Measurements from ENCODE around the gene ACSL4.

ACSL4 gene

GRCh38 chrX:109635146-109635545, 97.9 kb downstream of the ACSL4 start:
- ATAC-seq (ENCODE audit: low read depth): peak; percentile 45; the same call in 1 of the 3 replicates
- Histone ChIP-seq H3K27me3 (ENCODE audit: insufficient read depth, poor library complexity, severe bottlenecking) (no peaks in the 10 kb centered on the region), H3K9me3 (ENCODE audit: severe bottlenecking) (no peaks in the 10 kb centered on the region), H3K36me3 (ENCODE audit: low read depth) (no peaks in the 10 kb centered on the region), H3K4me1 (ENCODE audit: insufficient read depth, poor library complexity, severe bottlenecking) (no peaks in the 10 kb centered on the region), H3K27ac (ENCODE audit: poor library complexity, severe bottlenecking) (no peak overlapping the region), H3K4me3 (ENCODE audit: severe bottlenecking) (no peak overlapping the region)
- peak; percentile 48 for TF ChIP-seq CTCF (IDR thresholded peaks at IDR 0.05; ENCODE audit: poor library complexity, severe bottlenecking)
- DNase-seq (ENCODE audit: low spot score): no peak

- H3K27me3 ChIP-seq (ENCODE audit: insufficient read depth, poor library complexity, severe bottlenecking): no peaks in the 10 kb centered on the region
- peak; percentile 57 for TF ChIP-seq CTCF (IDR thresholded peaks at IDR 0.05; ENCODE audit: poor library complexity, severe bottlenecking)
- H3K27ac ChIP-seq (ENCODE audit: poor library complexity, severe bottlenecking): no peak overlapping the region
- no peak for DNase-seq (ENCODE audit: low spot score)
- no peaks in the 10 kb centered on the region for H3K4me1 ChIP-seq (ENCODE audit: insufficient read depth, poor library complexity, severe bottlenecking)
- H3K9me3 ChIP-seq (ENCODE audit: severe bottlenecking): no peaks in the 10 kb centered on the region
- no peaks in the 10 kb centered on the region for H3K36me3 ChIP-seq (ENCODE audit: low read depth)
- ATAC-seq (ENCODE audit: low read depth): no peak
- H3K4me3 ChIP-seq (ENCODE audit: severe bottlenecking): no peak overlapping the region
Observed at GRCh38 chrX:109632906-109633504, 100.1 kb downstream of the ACSL4 start.

- Histone ChIP-seq H3K36me3 (ENCODE audit: low read depth) (no peaks in the 10 kb centered on the region), H3K27ac (ENCODE audit: poor library complexity, severe bottlenecking) (no peak overlapping the region), H3K9me3 (ENCODE audit: severe bottlenecking) (no peaks in the 10 kb centered on the region), H3K27me3 (ENCODE audit: insufficient read depth, poor library complexity, severe bottlenecking) (no peaks in the 10 kb centered on the region), H3K4me3 (ENCODE audit: severe bottlenecking) (no peak overlapping the region), H3K4me1 (ENCODE audit: insufficient read depth, poor library complexity, severe bottlenecking) (no peaks in the 10 kb centered on the region)
- DNase-seq (ENCODE audit: low spot score) (no peak), ATAC-seq (ENCODE audit: low read depth) (no peak)
- no peak for TF ChIP-seq CTCF (IDR thresholded peaks at IDR 0.05; ENCODE audit: poor library complexity, severe bottlenecking)
Observed at GRCh38 chrX:109629310-109629709, 103.7 kb downstream of the ACSL4 start.

- no peak for ATAC-seq (ENCODE audit: low read depth)
- Histone ChIP-seq H3K9me3 (ENCODE audit: severe bottlenecking) (no peaks in the 10 kb centered on the region), H3K27ac (ENCODE audit: poor library complexity, severe bottlenecking) (no peak overlapping the region), H3K27me3 (ENCODE audit: insufficient read depth, poor library complexity, severe bottlenecking) (no peaks in the 10 kb centered on the region), H3K4me3 (ENCODE audit: severe bottlenecking) (no peak overlapping the region), H3K4me1 (ENCODE audit: insufficient read depth, poor library complexity, severe bottlenecking) (no peaks in the 10 kb centered on the region), H3K36me3 (ENCODE audit: low read depth) (no peaks in the 10 kb centered on the region)
- no peak for TF ChIP-seq CTCF (IDR thresholded peaks at IDR 0.05; ENCODE audit: poor library complexity, severe bottlenecking)
- DNase-seq (ENCODE audit: low spot score): no peak
Observed at GRCh38 chrX:109626637-109627036, 106.4 kb downstream of the ACSL4 start.

All from RWPE2 (cell line).